ENCODE measurements around the gene QPCTL. TPM values are rescaled to one million over a fixed set of nuclear protein-coding genes. Genes with fewer than 3 reads are reported as not detected.
A peak's percentile ranks its signal among the peaks of the same experiment; 100 is the strongest.

QPCTL gene
- total RNA-seq, 1 donor, result 15.6 TPM

- H3K4me1 ChIP-seq (ENCODE audit: insufficient read depth, low read length), result peaks cover 7% of the 10 kb centered on the region
- H3K27ac ChIP-seq (ENCODE audit: low read depth, low read length), result peak within 1 kb of the TSS; percentile 64
- H2AFZ ChIP-seq (ENCODE audit: low read length), result peak within 1 kb of the TSS; percentile 97
- peak within 1 kb of the TSS; percentile 84 for H3K4me3 ChIP-seq (ENCODE audit: insufficient read depth, low read length)
- peak within 1 kb of the TSS; percentile 98 for H3K4me2 ChIP-seq (ENCODE audit: insufficient read depth, low read length)
- peak; percentile 7 for TF ChIP-seq CTCF (IDR thresholded peaks at IDR 0.05; ENCODE audit: extremely low read depth, low read depth, low read length)
- DNase-seq (ENCODE audit: insufficient read length, low spot score, missing footprints), result peak; percentile 99
- H3K36me3 ChIP-seq (ENCODE audit: insufficient read depth, low read length), result no peaks in the 10 kb centered on the region
- no peaks in the 10 kb centered on the region for H3K27me3 ChIP-seq (ENCODE audit: insufficient read depth, low read length)
- H3K79me2 ChIP-seq (ENCODE audit: insufficient read depth, low read length), result peaks cover 51% of the 10 kb centered on the region
- no peaks in the 10 kb centered on the region for H3K9me3 ChIP-seq (ENCODE audit: low read depth, low read length)
- H4K20me1 ChIP-seq (ENCODE audit: insufficient read depth, low read length), result peaks cover 13% of the 10 kb centered on the region
These were observed 38.2 kb downstream of the QPCTL start, which contains the start of gene FBXO46 for GRCh38 chr19:45730368-45731288. Gene FBXO46 (minus strand): TSS chr19:45730896. CDS start chr19:45713495, 17,401 bp downstream.

- no peak within 1 kb of the TSS for H3K4me3 ChIP-seq (ENCODE audit: insufficient read depth, low read length)
- H3K4me1 ChIP-seq (ENCODE audit: insufficient read depth, low read length), result peaks cover 7% of the 10 kb centered on the region
- H3K9me3 ChIP-seq (ENCODE audit: low read depth, low read length), result no peaks in the 10 kb centered on the region
- no peaks in the 10 kb centered on the region for H3K36me3 ChIP-seq (ENCODE audit: insufficient read depth, low read length)
- peak within 1 kb of the TSS; percentile 65 for H2AFZ ChIP-seq (ENCODE audit: low read length)
- H3K27me3 ChIP-seq (ENCODE audit: insufficient read depth, low read length), result no peaks in the 10 kb centered on the region
- no peak for TF ChIP-seq CTCF (IDR thresholded peaks at IDR 0.05; ENCODE audit: extremely low read depth, low read depth, low read length)
- peaks cover 10% of the 10 kb centered on the region for H4K20me1 ChIP-seq (ENCODE audit: insufficient read depth, low read length)
- H3K4me2 ChIP-seq (ENCODE audit: insufficient read depth, low read length), result no peak within 1 kb of the TSS
- no peak for DNase-seq (ENCODE audit: insufficient read length, low spot score, missing footprints)
- H3K79me2 ChIP-seq (ENCODE audit: insufficient read depth, low read length), result peaks cover 25% of the 10 kb centered on the region
- H3K27ac ChIP-seq (ENCODE audit: low read depth, low read length), result no peak within 1 kb of the TSS
These were observed 40.8 kb downstream of the QPCTL start, which contains the start of gene MEIOSIN for GRCh38 chr19:45733160-45733810. Gene MEIOSIN (plus strand): TSS chr19:45733439. CDS start chr19:45735377, 1,938 bp downstream.

- no peak overlapping the region for H3K4me2 ChIP-seq (ENCODE audit: insufficient read depth, low read length)
- H3K27ac ChIP-seq (ENCODE audit: low read depth, low read length), result no peak overlapping the region
- no peaks in the 10 kb centered on the region for H3K9me3 ChIP-seq (ENCODE audit: low read depth, low read length)
- no peaks in the 10 kb centered on the region for H3K4me1 ChIP-seq (ENCODE audit: insufficient read depth, low read length)
- H4K20me1 ChIP-seq (ENCODE audit: insufficient read depth, low read length), result no peaks in the 10 kb centered on the region
- no peak for DNase-seq (ENCODE audit: insufficient read length, low spot score, missing footprints)
- H3K27me3 ChIP-seq (ENCODE audit: insufficient read depth, low read length), result peaks cover 2% of the 10 kb centered on the region
- TF ChIP-seq CTCF (IDR thresholded peaks at IDR 0.05; ENCODE audit: extremely low read depth, low read depth, low read length), result no peak
- H3K4me3 ChIP-seq (ENCODE audit: insufficient read depth, low read length), result no peak overlapping the region
- H3K79me2 ChIP-seq (ENCODE audit: insufficient read depth, low read length), result no peaks in the 10 kb centered on the region
- H3K36me3 ChIP-seq (ENCODE audit: insufficient read depth, low read length), result no peaks in the 10 kb centered on the region
- H2AFZ ChIP-seq (ENCODE audit: low read length), result no peak overlapping the region
These were observed 47.3 kb downstream of the QPCTL start for GRCh38 chr19:45739498-45740439.

Measured in osteoblast (primary cell).